H1 (cell line): Measurements from ENCODE around the gene HOXB4. TPM values are rescaled to one million over a fixed set of nuclear protein-coding genes. Genes with fewer than 3 reads are reported as not detected.
A peak's percentile ranks its signal among the peaks of the same experiment; 100 is the strongest.

Source experiments
- CTCF ChIA-PET: fragments of 300-600 bp; sonication (Branson Sonifier 250); formaldehyde crosslinking; loops from one replicate; lab custom pipeline; 2021; ENCODE audit not compliant: partially characterized antibody; lab: Charles Lee
- POLR2A ChIA-PET: fragments of 300-600 bp; sonication (Branson Sonifier 250); formaldehyde crosslinking; loops from one replicate; lab custom pipeline; 2021; ENCODE audit warnings: inconsistent platforms; ENCODE audit not compliant: partially characterized antibody; lab: Charles Lee
- DNase-seq, 2 experiments: peaks; one replicate each; pipeline versions ENCODE4 v3.0.0 to v3.0.0-alpha.2; 2010 to 2022; ENCODE audit warnings: low spot score in 2 of 2, low read depth in 1 of 2, mixed read lengths in 1 of 2
- FAIRE-seq: peaks from 2 replicates; lab custom pipeline; 2011; peaks lifted over from hg19 to GRCh38; lab: Jason Lieb, UNC
- H2AFZ ChIP-seq: 2 replicates; pipeline ENCODE4 v1.8.1; 2012; ENCODE audit warnings: low read length, inconsistent platforms
- H2AK5ac ChIP-seq: 2 replicates; pipeline ENCODE4 v1.6.1; 2013; ENCODE audit warnings: low read depth, low read length
- H2BK120ac ChIP-seq: replicated peaks from 2 replicates; pipeline ENCODE3; 2013; ENCODE audit warnings: low read depth, low read length, inconsistent platforms
- H2BK12ac ChIP-seq: 2 replicates; pipeline ENCODE4 v1.6.1; 2013; ENCODE audit warnings: low read depth, low read length
- H2BK15ac ChIP-seq: 2 replicates; pipeline ENCODE4 v1.6.1; 2013; ENCODE audit warnings: low read length
- H2BK20ac ChIP-seq: 2 replicates; pipeline ENCODE4 v1.6.1; 2013; ENCODE audit warnings: low read length
- H2BK5ac ChIP-seq: 2 replicates; pipeline ENCODE4 v1.6.1; 2013; ENCODE audit warnings: low read depth, low read length
- H3K14ac ChIP-seq: 2 replicates; pipeline ENCODE4 v1.6.1; 2013; ENCODE audit warnings: inconsistent platforms; ENCODE audit not compliant: insufficient read length
- H3K18ac ChIP-seq: 2 replicates; pipeline ENCODE4 v1.6.1; 2013; ENCODE audit warnings: low read length; ENCODE audit errors: extremely low read depth
- H3K23ac ChIP-seq: 2 replicates; pipeline ENCODE4 v1.6.1; 2013; ENCODE audit warnings: inconsistent platforms; ENCODE audit not compliant: insufficient read length
- H3K23me2 ChIP-seq: 2 replicates; pipeline ENCODE4 v1.6.1; 2013; ENCODE audit warnings: low read depth, low read length
- H3K27ac ChIP-seq: 2 replicates; pipeline ENCODE4 v1.6.1; 2011; ENCODE audit warnings: low read depth, low read length, inconsistent platforms
- H3K27me3 ChIP-seq, 4 experiments: replicated peaks in 1 of 4; 1 replicate in 1 of 4; 2 replicates in 3 of 4; pipeline versions ENCODE4 v1.6.1 to v1.8.1; 2011 to 2013; ENCODE audit warnings: low read length in 3 of 4, mild to moderate bottlenecking in 3 of 4, inconsistent platforms in 2 of 4, mixed read lengths in 2 of 4, moderate library complexity in 1 of 4; ENCODE audit not compliant: control insufficient read depth in 3 of 4, insufficient read depth in 3 of 4; ENCODE audit errors: extremely low read depth in 1 of 4
- H3K36me3 ChIP-seq, 4 experiments: 2 replicates each; pipeline versions ENCODE4 v1.6.1 to v1.8.1; 2011 to 2013; ENCODE audit warnings: mild to moderate bottlenecking in 4 of 4, low read length in 3 of 4, moderate library complexity in 2 of 4, control low read depth in 1 of 4, inconsistent platforms in 1 of 4; ENCODE audit not compliant: insufficient read depth in 4 of 4, control insufficient read depth in 2 of 4
- H3K4ac ChIP-seq: replicated peaks from 2 replicates; pipeline ENCODE3; 2013; ENCODE audit warnings: low read length, low read depth, mixed read lengths, inconsistent platforms; ENCODE audit not compliant: insufficient read length
- H3K4me1 ChIP-seq, 4 experiments: replicated peaks in 1 of 4; 1 replicate in 1 of 4; 2 replicates in 3 of 4; pipeline versions ENCODE4 v1.6.1 to v1.8.1; 2011 to 2013; ENCODE audit warnings: low read length in 3 of 4, inconsistent platforms in 2 of 4, mixed read lengths in 1 of 4; ENCODE audit not compliant: insufficient read depth in 4 of 4, control insufficient read depth in 3 of 4
- H3K4me2 ChIP-seq, 2 experiments: 2 replicates each; pipeline versions ENCODE4 v1.6.1 to v1.8.1; 2011 to 2013; ENCODE audit warnings: low read depth in 2 of 2, low read length in 2 of 2, control low read depth in 1 of 2, inconsistent platforms in 1 of 2, mild to moderate bottlenecking in 1 of 2; ENCODE audit not compliant: insufficient read depth in 1 of 2
- H3K4me3 ChIP-seq, 4 experiments: fragments of 200-600, 300-600 bp in 1 of 4; sonication (generic), shearing (Covaris generic), sonication (Bioruptor Twin) in 1 of 4; 2 replicates each; pipeline versions ENCODE4 v1.5.1 to v1.8.1; 2011 to 2016; ENCODE audit warnings: low read length in 4 of 4, low read depth in 3 of 4, control low read depth in 2 of 4, inconsistent platforms in 2 of 4, mild to moderate bottlenecking in 2 of 4, mixed read lengths in 1 of 4, moderate library complexity in 1 of 4; ENCODE audit not compliant: insufficient read depth in 2 of 4; ENCODE audit errors: extremely low read depth in 1 of 4
- H3K56ac ChIP-seq: replicated peaks from 2 replicates; pipeline ENCODE3; 2013; ENCODE audit warnings: low read depth, mild to moderate bottlenecking, mixed read lengths, low read length, inconsistent platforms; ENCODE audit not compliant: insufficient read length
- H3K79me1 ChIP-seq: 2 replicates; pipeline ENCODE4 v1.6.1; 2013; ENCODE audit warnings: low read depth, low read length, control low read depth
- H3K79me2 ChIP-seq, 2 experiments: 2 replicates each; pipeline versions ENCODE4 v1.6.1 to v1.8.1; 2012 to 2013; ENCODE audit warnings: low read length in 2 of 2, mild to moderate bottlenecking in 2 of 2, inconsistent platforms in 1 of 2; ENCODE audit not compliant: insufficient read depth in 2 of 2, control insufficient read depth in 1 of 2
- H3K9ac ChIP-seq, 4 experiments: replicated peaks in 1 of 4; 1 replicate in 1 of 4; 2 replicates in 3 of 4; pipeline versions ENCODE4 v1.6.1 to v1.8.1; 2011 to 2013; ENCODE audit warnings: low read depth in 3 of 4, low read length in 3 of 4, control low read depth in 2 of 4, mild to moderate bottlenecking in 2 of 4, moderate library complexity in 2 of 4, inconsistent platforms in 1 of 4; ENCODE audit errors: extremely low read depth in 1 of 4
- H3K9me3 ChIP-seq, 2 experiments: 2 replicates each; pipeline versions ENCODE4 v1.6.1 to v1.8.1; 2012 to 2013; ENCODE audit warnings: mild to moderate bottlenecking in 2 of 2, moderate library complexity in 2 of 2, control low read depth in 1 of 2, inconsistent platforms in 1 of 2, low read depth in 1 of 2, low read length in 1 of 2, mixed read lengths in 1 of 2; ENCODE audit not compliant: insufficient read depth in 2 of 2
- H4K20me1 ChIP-seq, 2 experiments: replicated peaks in 1 of 2; 2 replicates each; pipeline versions ENCODE3 to v1.8.1; 2011 to 2013; ENCODE audit warnings: inconsistent platforms in 2 of 2, low read length in 2 of 2, mild to moderate bottlenecking in 1 of 2; ENCODE audit not compliant: insufficient read depth in 2 of 2, control insufficient read depth in 1 of 2
- H4K5ac ChIP-seq: 2 replicates; pipeline ENCODE4 v1.6.1; 2013; ENCODE audit warnings: low read length, low read depth, mixed read lengths, inconsistent platforms; ENCODE audit not compliant: insufficient read length
- H4K8ac ChIP-seq: 2 replicates; pipeline ENCODE4 v1.8.0; 2013; ENCODE audit warnings: mild to moderate bottlenecking, moderate library complexity, low read length, inconsistent platforms; ENCODE audit not compliant: insufficient read depth; ENCODE audit errors: extremely low read depth
- H4K91ac ChIP-seq: replicated peaks from 2 replicates; pipeline ENCODE3; 2013; ENCODE audit warnings: low read length, mixed read lengths, inconsistent platforms; ENCODE audit not compliant: insufficient read length
- HDAC2 ChIP-seq, 2 experiments: fragments of 300-600 bp in 1 of 2; sonication (generic) in 1 of 2; IDR thresholded peaks; 2 replicates each; pipeline ENCODE4 v1.6.1; 2011 to 2012; ENCODE audit warnings: low read depth in 2 of 2, low read length in 2 of 2, mild to moderate bottlenecking in 2 of 2, moderate library complexity in 2 of 2, borderline replicate concordance in 1 of 2, inconsistent platforms in 1 of 2
- MAFK ChIP-seq: IDR thresholded peaks from 2 replicates; pipeline ENCODE4 v1.6.1; 2012; ENCODE audit warnings: low read depth, mild to moderate bottlenecking, improper control_type of control experiment, low read length
- NANOG ChIP-seq: IDR thresholded peaks from 2 replicates; pipeline ENCODE4 v1.6.1; 2011; ENCODE audit warnings: low read length, low read depth, mild to moderate bottlenecking, inconsistent platforms; ENCODE audit not compliant: insufficient read depth, poor library complexity, severe bottlenecking
- RAD21 ChIP-seq, 2 experiments: IDR thresholded peaks in 1 of 2; conservative IDR thresholded peaks in 1 of 2; 2 replicates each; pipeline ENCODE4 v1.6.1; 2011; ENCODE audit warnings: low read depth in 2 of 2, low read length in 2 of 2, improper control_type of control experiment in 1 of 2, inconsistent platforms in 1 of 2, mild to moderate bottlenecking in 1 of 2, moderate library complexity in 1 of 2
- RBBP5 ChIP-seq: IDR thresholded peaks from 2 replicates; pipeline ENCODE4 v1.7.1; 2012; ENCODE audit warnings: low read depth, mild to moderate bottlenecking, inconsistent platforms, low read length, moderate library complexity, borderline replicate concordance
- SIX5 ChIP-seq: IDR thresholded peaks from 2 replicates; pipeline ENCODE4 v1.6.1; 2011; ENCODE audit warnings: mild to moderate bottlenecking, low read depth, low read length
- SUZ12 ChIP-seq: fragments of 200-600 bp; sonication (generic); IDR thresholded peaks from 2 replicates; pipeline ENCODE4 v1.6.1; 2012; ENCODE audit warnings: mild to moderate bottlenecking, inconsistent platforms, low read length, moderate library complexity, mixed read lengths
- TAF7 ChIP-seq: optimal IDR thresholded peaks from 2 replicates; pipeline ENCODE3; 2011; ENCODE audit warnings: low read depth, mild to moderate bottlenecking, inconsistent platforms, low read length, moderate library complexity, borderline replicate concordance
- ZNF274 ChIP-seq: IDR thresholded peaks from 2 replicates; pipeline ENCODE4 v1.7.0; 2012; ENCODE audit warnings: low read length, borderline replicate concordance; ENCODE audit errors: extremely low read depth
- WGBS, 2 experiments: shearing (Covaris generic) in 1 of 2; methylation state at CpG; one replicate each; pipeline versions ENCODE4 v1.1.6 to v1.1.7; 2013 to 2015; ENCODE audit warnings: low lambda C conversion rate in 2 of 2, mixed read lengths in 2 of 2, inconsistent platforms in 1 of 2, low coverage in 1 of 2, missing lambda C conversion rate in 1 of 2; ENCODE audit not compliant: insufficient replicate concordance in 2 of 2, insufficient coverage in 1 of 2, insufficient read length in 1 of 2; ENCODE audit errors: extremely low coverage in 1 of 2, missing lambda C conversion rate in 1 of 2; 5-methylcytosine and 5-hydroxymethylcytosine counted together
- polyA plus RNA-seq, 7 experiments: library from polyadenylated mRNA; depleted of rRNA in 3 of 7; stranded (reverse) in 5 of 7; unstranded in 2 of 7; fragments of >200 nt in 5 of 7; fragments of 200-250 nt in 2 of 7; gene quantifications; 1 replicate in 5 of 7; 2 replicates in 1 of 7; 4 replicates in 1 of 7; pipeline versions ENCODE4 v1.2.1 to v1.2.3, GENCODE V29; 2011 to 2013; ENCODE audit warnings: missing spikeins in 2 of 7, mixed read lengths in 2 of 7
- total RNA-seq: library from RNA; stranded (reverse); fragmentation: NEBNext Ultra II Directional; extraction: Animal tissue kit (Norgen Biotek cat#: 25700); gene quantifications from 2 replicates; pipeline ENCODE4 v1.2.1, GENCODE V29; 2021

The HOXB4 gene
- total and polyA plus RNA-seq, 2 of the 8 experiments (the other 6 are each of a cell fraction or from before 2014, with no cell fraction given): not detected

GRCh38 chr17:48526608-48527546, 51.3 kb downstream of the HOXB4 start:
- H3K9me3 ChIP-seq: no peaks in the 10 kb centered on the region
- no peak overlapping the region for H2BK120ac ChIP-seq
- FAIRE-seq: no peak
- no peak overlapping the region for H4K5ac ChIP-seq
- peaks cover 0 to 25% (median 12%) of the 10 kb centered on the region in 4 experiments; a peak in 6 of 7 replicates for H3K4me1 ChIP-seq
- ChIA-PET CTCF (interaction anchor here (0.6 to 2.0 kb wide), 4 partner anchors 16 to 95 kb away, joined by 3 to 5 read pairs (median 4); no protein-coding TSS in a partner anchor), POLR2A (interaction anchor here (0.9 kb wide), 1 partner anchor 13 kb away, joined by 3 read pairs; no protein-coding TSS in a partner anchor)
- H2AK5ac ChIP-seq: 0 out of 2 replicates have a peak overlapping the region, but pooled peaks have one; percentile 41
- whole genome bisulfite sequencing, 2 experiments: 2% methylated on average over 33 of the region's 59 CpGs; no CpG with 5 or more reads in 1 of the 2 experiments
- no peak overlapping the region for H2AFZ ChIP-seq
- H2BK12ac ChIP-seq: peak overlapping the region; percentile 68; the same call in 1 of the 2 replicates
- H3K27me3 ChIP-seq: peaks cover 77 to 100% (median 98%) of the 10 kb centered on the region in 4 experiments
- H3K79me2 ChIP-seq: no peaks in the 10 kb centered on the region
- H3K4me3 ChIP-seq: peak overlapping the region in 1 of 4 experiments; percentile 54; a peak in 4 of 8 replicates
- peak overlapping the region; percentile 31 to 70 for H3K4me2 ChIP-seq
- no peak overlapping the region for H2BK5ac ChIP-seq
- no peaks in the 10 kb centered on the region for H3K79me1 ChIP-seq
- H4K91ac ChIP-seq: peak overlapping the region; percentile 32
- H3K9ac ChIP-seq: no peak overlapping the region
- no peak overlapping the region for H3K23ac ChIP-seq
- no peak overlapping the region for H3K27ac ChIP-seq
- H3K4ac ChIP-seq: no peak overlapping the region
- H3K56ac ChIP-seq: no peak overlapping the region
- H4K8ac ChIP-seq: peak overlapping the region; percentile 25; the same call in 1 of the 2 replicates
- peaks cover 5% of the 10 kb centered on the region; the same call in 1 of the 2 replicates for H3K23me2 ChIP-seq
- H4K20me1 ChIP-seq: peaks cover 6 to 11% of the 10 kb centered on the region in 2 experiments
- H3K36me3 ChIP-seq: no peaks in the 10 kb centered on the region
- no peak overlapping the region for H3K18ac ChIP-seq
- peak in 1 of 2 experiments; percentile 84 for DNase-seq
- H3K14ac ChIP-seq: no peak overlapping the region
- no peak overlapping the region for H2BK15ac ChIP-seq
- peak overlapping the region; percentile 48; the same call in 1 of the 2 replicates for H2BK20ac ChIP-seq
- TF ChIP-seq ZNF274 (no peak), NANOG (peak; percentile 37), HDAC2 (IDR thresholded peaks at IDR 0.05; ENCODE audit: borderline replicate concordance in 1 of 2, low read depth in 2 of 2, low read length in 2 of 2) (no peak), SIX5 (no peak), TAF7 (no peak), MAFK (no peak), RBBP5 (0 out of 2 replicates have a peak, but pooled peaks have one; percentile 57), SUZ12 (peak; percentile 45), RAD21 (IDR thresholded peaks at IDR 0.05 in 1 of 2, conservative IDR thresholded peaks at IDR 0.05 in 1 of 2; ENCODE audit: low read depth in 2 of 2, low read length in 2 of 2) (0 out of 4 replicates have a peak, but pooled peaks of 1 of the 2 experiments have one; percentile 2)
